ENCODE measurements around the gene CD244. TPM values are rescaled to one million over a fixed set of nuclear protein-coding genes. Genes with fewer than 3 reads are reported as not detected.

Gene CD244
- total RNA-seq, 3 donors from 2014 or later (not counting 1 experiment from before 2014, with no cell fraction given): 131 to 193 (median 150) TPM

GRCh38 chr1:160836561-160836960, 26.1 kb downstream of the CD244 start:
- Mint-ChIP-seq H3K27me3 (ENCODE audit: low read depth in 2 of 2) (no peaks in the 10 kb centered on the region), H3K4me3 (peak overlapping the region; percentile 55), H3K36me3 (peaks cover 21% of the 10 kb centered on the region), H3K4me1 (peaks cover 75 to 76% of the 10 kb centered on the region in 2 donors), H3K9me3 (no peaks in the 10 kb centered on the region), H3K27ac (peak overlapping the region in 1 of 2 donors; percentile 95)
- no peaks in the 10 kb centered on the region for H3K9me3 ChIP-seq (ENCODE audit: control insufficient read depth, insufficient read depth, low read length)
- no peak for TF ChIP-seq CTCF (IDR thresholded peaks at IDR 0.05)
- H3K4me1 ChIP-seq (ENCODE audit: control insufficient read depth, insufficient read depth, low read length): peaks cover 69% of the 10 kb centered on the region
- no peak overlapping the region for H3K4me3 ChIP-seq (ENCODE audit: low read length)
- H3K27ac ChIP-seq (ENCODE audit: low read length): peak overlapping the region; percentile 70
- WGBS (ENCODE audit: insufficient coverage): 24% methylated on average over 3 of the region's 3 CpGs
- H3K27me3 ChIP-seq (ENCODE audit: control insufficient read depth, insufficient read depth, low read length): no peaks in the 10 kb centered on the region
- no peak for DNase-seq
- ATAC-seq: no peak
- intact Hi-C loops (cut with micrococcal nuclease): loop anchor here (5.0 kb wide), 1 partner anchor 39 kb away; the partner anchor contains the start of gene LY9
- peaks cover 80% of the 10 kb centered on the region for H3K36me3 ChIP-seq (ENCODE audit: control insufficient read depth, insufficient read depth, low read length)

- no peak overlapping the region for H3K4me3 ChIP-seq (ENCODE audit: low read length)
- Mint-ChIP-seq H3K27me3 (ENCODE audit: low read depth in 2 of 2) (no peaks in the 10 kb centered on the region), H3K9me3 (no peaks in the 10 kb centered on the region), H3K27ac (peak overlapping the region in 1 of 2 donors; percentile 95), H3K36me3 (peaks cover 28% of the 10 kb centered on the region), H3K4me1 (peaks cover 70 to 72% of the 10 kb centered on the region in 2 donors), H3K4me3 (peak overlapping the region; percentile 42)
- H3K36me3 ChIP-seq (ENCODE audit: control insufficient read depth, insufficient read depth, low read length): peaks cover 80% of the 10 kb centered on the region
- DNase-seq: no peak
- no peak for TF ChIP-seq CTCF (IDR thresholded peaks at IDR 0.05)
- 67% methylated on average over 3 of the region's 3 CpGs for WGBS (ENCODE audit: insufficient coverage)
- intact Hi-C loops (cut with micrococcal nuclease): loop anchor here (1.0 to 5.0 kb wide), 3 partner anchors 38 to 116 kb away; partner anchors contain the start of gene LY9
- no peak for ATAC-seq
- H3K9me3 ChIP-seq (ENCODE audit: control insufficient read depth, insufficient read depth, low read length): no peaks in the 10 kb centered on the region
- H3K4me1 ChIP-seq (ENCODE audit: control insufficient read depth, insufficient read depth, low read length): peaks cover 61% of the 10 kb centered on the region
- H3K27ac ChIP-seq (ENCODE audit: low read length): peak overlapping the region; percentile 70
- no peaks in the 10 kb centered on the region for H3K27me3 ChIP-seq (ENCODE audit: control insufficient read depth, insufficient read depth, low read length)
Measured at GRCh38 chr1:160835751-160836150, 26.9 kb downstream of the CD244 start.

GRCh38 chr1:160834945-160835565, 27.6 kb downstream of the CD244 start:
- TF ChIP-seq CTCF (IDR thresholded peaks at IDR 0.05): peak; percentile 90
- Histone ChIP-seq H3K4me1 (ENCODE audit: control insufficient read depth, insufficient read depth, low read length) (peaks cover 54% of the 10 kb centered on the region), H3K27me3 (ENCODE audit: control insufficient read depth, insufficient read depth, low read length) (no peaks in the 10 kb centered on the region), H3K36me3 (ENCODE audit: control insufficient read depth, insufficient read depth, low read length) (peaks cover 83% of the 10 kb centered on the region), H3K27ac (ENCODE audit: low read length) (no peak overlapping the region), H3K9me3 (ENCODE audit: control insufficient read depth, insufficient read depth, low read length) (no peaks in the 10 kb centered on the region), H3K4me3 (ENCODE audit: low read length) (no peak overlapping the region)
- ATAC-seq: no peak
- 88% methylated on average over 3 of the region's 3 CpGs for WGBS (ENCODE audit: insufficient coverage)
- DNase-seq: peak; percentile 46 to 86
- intact Hi-C loops (cut with micrococcal nuclease): loop anchor here (1.0 to 5.0 kb wide), 3 partner anchors 38 to 116 kb away; partner anchors contain the start of gene LY9
- no peaks in the 10 kb centered on the region for H3K27me3 Mint-ChIP-seq (ENCODE audit: low read depth in 2 of 2)
- H3K4me3 Mint-ChIP-seq: peak overlapping the region; percentile 40
- no peaks in the 10 kb centered on the region for H3K9me3 Mint-ChIP-seq
- H3K4me1 Mint-ChIP-seq: peaks cover 77 to 78% of the 10 kb centered on the region in 2 donors
- peak overlapping the region in 1 of 2 donors; percentile 95 for H3K27ac Mint-ChIP-seq
- peaks cover 35% of the 10 kb centered on the region for H3K36me3 Mint-ChIP-seq
